Left ventricle myocardium superior (tissue), 1 donor: ENCODE measurements around the gene CD47. TPM values are rescaled to one million over a fixed set of nuclear protein-coding genes. Genes with fewer than 3 reads are reported as not detected.

Source experiments
- ATAC-seq: fragments of 200-7000 bp; cut with Tn5 transposase; one replicate; pipeline ENCODE4 v1.9.1; 2020; ENCODE audit warnings: mild to moderate bottlenecking, moderate library complexity
- DNase-seq: peaks from one replicate; pipeline ENCODE4 v3.0.0-alpha.2; 2020
- intact Hi-C: fragments of 100-400 bp; cut with micrococcal nuclease; formaldehyde crosslinking; loops from one replicate; pipeline ENCODE4 v1.11.0; 2022
- total RNA-seq: library from RNA; stranded (reverse); fragmentation: NEBNext Ultra II Directional; extraction: Animal tissue kit (Norgen Biotek cat#: 25700); gene quantifications from one replicate; pipeline ENCODE4 v1.2.1, GENCODE V29; 2021
- donor health status: DM: no; HTN: yes; CAD: no; lungs with severe emphysema.

Gene CD47
- total RNA-seq, 1 donor from 2014 or later, result 37.7 TPM

DNA sequence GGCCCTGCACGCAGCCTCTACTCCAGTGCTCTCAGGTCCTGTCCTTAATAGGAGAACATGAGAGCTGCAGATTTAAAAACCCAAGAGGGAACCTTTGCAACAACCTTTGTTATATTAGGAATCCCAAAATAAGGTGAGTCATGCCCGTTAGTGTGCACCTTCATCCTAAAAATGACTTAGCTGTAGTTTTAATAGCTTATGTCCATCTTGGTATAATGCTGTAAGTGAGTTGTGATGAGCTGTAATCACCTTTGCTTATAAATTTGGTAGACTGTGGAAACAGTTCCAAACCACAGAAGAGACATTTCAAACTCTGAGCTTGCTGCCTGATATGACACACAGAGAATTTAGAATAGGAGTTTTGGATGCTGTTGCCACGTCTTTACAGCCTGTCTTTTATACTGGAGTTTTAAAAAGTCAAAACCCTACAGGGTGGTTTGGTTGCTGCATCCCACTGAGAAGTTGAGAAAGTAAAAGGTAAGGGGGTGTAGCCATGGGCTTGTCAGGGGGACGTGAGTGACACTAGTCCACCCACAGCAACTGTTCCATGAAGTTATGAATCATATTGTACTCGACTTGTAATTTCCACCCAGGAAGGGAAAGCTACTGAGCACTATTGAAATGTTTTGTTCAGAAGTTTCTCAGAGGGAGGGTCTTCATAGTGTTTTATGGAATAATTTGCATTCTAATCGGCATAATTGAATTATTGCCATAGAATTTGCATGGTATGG, 27.4 kb upstream of the CD47 start:
- no peak for DNase-seq
- no peak for ATAC-seq
- intact Hi-C loops, result no loop called here

DNA sequence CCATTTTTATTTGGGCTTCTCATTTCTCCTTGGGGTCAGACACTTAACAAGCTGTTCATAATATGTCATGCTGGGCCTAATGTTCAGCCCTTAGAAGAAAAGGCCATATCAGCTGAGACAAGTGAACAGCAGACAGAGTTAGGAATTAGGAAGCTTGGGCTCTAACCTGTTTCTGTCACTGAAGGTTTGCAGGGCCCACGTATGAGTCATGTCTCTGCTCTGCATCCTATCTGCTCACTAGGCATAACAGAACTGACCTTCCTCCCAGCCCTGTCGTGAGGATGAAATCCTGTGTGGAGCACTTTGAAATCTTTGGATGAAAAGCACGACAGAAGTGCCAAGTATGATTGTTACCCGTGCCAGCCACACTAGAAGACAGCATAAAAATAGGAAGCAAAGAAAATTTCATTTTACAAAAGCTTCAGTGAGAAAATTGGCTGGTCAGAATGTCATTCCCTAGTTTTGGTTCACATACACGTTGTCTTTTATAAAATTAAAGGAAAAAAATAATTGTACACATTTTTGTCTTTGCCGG, 26.5 kb upstream of the CD47 start:
- DNase-seq (no peak), ATAC-seq (peak; percentile 62)
- intact Hi-C loops, result no loop called here

- ATAC-seq (no peak), DNase-seq (no peak)
- intact Hi-C loops, result no loop called here
These were observed 23.7 kb upstream of the CD47 start for GRCh38 chr3:108114423-108115065.

DNA sequence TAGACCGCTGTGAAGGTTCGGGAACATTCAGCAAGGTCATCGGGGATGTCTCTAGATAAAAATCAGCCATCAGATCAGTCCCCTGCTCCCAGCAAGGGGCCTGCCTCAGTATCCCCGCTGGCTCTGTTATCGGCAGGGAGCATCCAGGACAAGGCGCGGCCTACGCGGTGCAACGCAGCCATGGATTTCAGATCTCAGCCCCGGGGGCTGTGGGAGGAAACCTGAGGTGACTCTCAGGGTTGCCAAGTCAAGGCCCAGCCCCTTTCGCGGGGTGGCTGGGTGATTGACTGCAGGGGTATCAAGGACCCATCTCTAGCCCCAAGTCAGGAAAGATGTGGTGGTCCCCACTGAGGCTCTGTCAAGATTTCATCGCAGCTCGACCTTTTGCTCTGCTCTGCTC, 23.1 kb upstream of the CD47 start:
- intact Hi-C loops, result no loop called here
- no peak for ATAC-seq
- DNase-seq, result no peak

DNA sequence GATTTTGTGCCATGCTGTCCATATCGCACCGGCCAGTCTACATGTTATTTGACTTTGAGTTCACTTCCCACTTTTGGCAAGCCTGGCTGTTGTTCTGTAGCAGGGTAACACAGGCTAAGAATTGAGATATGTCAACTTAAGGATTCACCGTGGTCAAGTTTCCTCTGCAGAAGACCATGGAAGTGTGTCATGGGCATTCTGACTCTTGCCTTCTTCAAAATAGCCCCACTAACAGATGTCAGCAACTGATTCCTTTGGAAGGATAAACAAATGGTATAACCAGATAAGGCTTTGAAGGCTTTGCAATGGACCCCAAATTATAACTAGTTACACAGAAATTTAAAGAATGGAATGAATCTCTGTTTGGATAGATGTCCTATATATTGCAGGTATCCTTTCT, 20.1 kb upstream of the CD47 start:
- DNase-seq (no peak), ATAC-seq (no peak)
- intact Hi-C loops, result no loop called here

GRCh38 chr3:108108416-108108815, 17.6 kb upstream of the CD47 start:
- no peak for DNase-seq
- intact Hi-C loops, result no loop called here
- ATAC-seq, result no peak

DNA sequence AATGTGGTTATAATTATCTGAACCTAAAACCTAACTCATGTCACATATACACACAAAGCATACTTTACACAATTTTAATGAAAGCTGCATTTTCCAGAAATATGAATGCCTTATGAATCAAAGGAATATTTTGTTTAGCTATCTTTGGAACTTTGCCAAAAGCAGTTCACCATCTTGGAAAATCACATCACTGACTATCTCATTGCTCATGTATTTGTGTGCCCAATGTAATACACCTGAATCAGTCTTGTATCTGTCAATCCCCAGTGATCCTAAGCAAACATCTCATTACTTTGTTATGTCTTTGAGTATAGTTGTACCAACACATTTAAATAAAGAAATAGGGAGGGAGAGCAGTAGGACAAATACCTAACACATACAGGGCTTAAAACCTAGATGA, 15.6 kb upstream of the CD47 start:
- no peak for ATAC-seq
- intact Hi-C loops, result no loop called here
- DNase-seq, result no peak

DNA sequence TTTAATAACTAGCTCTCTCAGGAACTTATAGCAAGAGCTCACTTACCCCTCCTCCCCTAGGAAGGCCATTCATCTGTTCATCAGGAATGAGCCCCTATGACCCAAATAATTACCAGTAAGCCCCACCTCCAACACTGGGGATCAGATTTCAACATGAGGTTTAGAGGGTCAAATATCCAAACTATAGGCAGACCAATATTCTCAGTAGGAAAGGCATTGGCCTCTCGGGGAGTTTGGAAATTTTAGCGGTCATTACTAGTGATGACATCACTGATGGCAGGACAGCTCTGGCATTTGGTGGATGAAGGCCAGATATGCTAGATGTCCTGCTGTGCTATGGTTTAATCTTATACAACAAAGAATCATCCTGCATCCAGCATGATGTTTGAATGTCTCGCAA, 15.2 kb upstream of the CD47 start:
- ATAC-seq (no peak), DNase-seq (no peak)

DNA sequence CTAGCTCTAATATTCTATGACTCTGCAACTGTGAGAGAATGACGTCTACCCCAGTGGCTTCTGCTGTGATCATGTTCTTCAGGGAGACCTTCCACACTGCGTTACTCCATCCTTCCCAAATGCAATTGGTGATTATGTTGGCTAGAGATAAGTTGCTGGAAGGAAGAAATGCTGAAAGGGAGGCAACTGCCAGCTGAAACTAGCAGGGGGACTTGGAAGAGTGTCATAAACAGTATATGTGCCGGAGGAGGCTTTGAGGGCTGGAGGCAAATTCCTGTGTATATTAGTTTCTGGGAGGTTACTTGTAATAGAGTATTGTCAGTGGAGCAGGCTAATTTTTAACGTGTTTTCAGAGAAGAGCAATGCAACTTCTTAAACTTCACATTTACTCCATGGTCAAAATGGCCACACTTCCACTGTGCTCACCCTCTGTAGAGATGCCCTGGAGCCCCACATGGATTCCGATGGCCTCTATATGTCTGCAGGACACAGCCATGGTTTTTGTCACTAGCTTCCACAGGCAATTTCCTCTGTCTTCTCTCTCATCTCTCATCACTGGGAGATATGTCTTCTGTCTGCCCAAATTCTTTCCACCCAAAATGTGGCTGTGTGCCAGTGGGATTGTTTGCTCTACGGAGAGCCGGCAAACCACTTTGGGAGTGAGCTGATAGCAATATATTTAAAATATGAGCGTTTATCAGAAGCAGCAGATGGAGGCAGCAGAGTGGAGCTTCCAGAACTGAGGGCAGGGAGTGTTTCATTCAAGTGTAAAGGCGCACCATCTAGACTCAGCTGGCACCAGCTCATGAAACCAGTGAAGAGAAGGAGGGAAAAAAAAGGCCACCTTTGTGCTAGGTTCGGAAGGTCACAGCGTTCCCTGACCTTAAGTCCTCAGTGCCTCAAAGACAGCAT, 13.3 kb upstream of the CD47 start:
- DNase-seq, result peak; percentile 41
- intact Hi-C loops, result no loop called here
- peak; percentile 85 for ATAC-seq

More for the DNA sequence above, 15.2 kb upstream of the CD47 start:
- intact Hi-C loops, result no loop called here

- ATAC-seq (no peak), DNase-seq (no peak)
- intact Hi-C loops, result no loop called here
These were observed 12.4 kb upstream of the CD47 start for GRCh38 chr3:108103040-108103751.

GRCh38 chr3:108102420-108103039, 11.7 kb upstream of the CD47 start:
- ATAC-seq (no peak), DNase-seq (no peak)
- intact Hi-C loops, result no loop called here

DNA sequence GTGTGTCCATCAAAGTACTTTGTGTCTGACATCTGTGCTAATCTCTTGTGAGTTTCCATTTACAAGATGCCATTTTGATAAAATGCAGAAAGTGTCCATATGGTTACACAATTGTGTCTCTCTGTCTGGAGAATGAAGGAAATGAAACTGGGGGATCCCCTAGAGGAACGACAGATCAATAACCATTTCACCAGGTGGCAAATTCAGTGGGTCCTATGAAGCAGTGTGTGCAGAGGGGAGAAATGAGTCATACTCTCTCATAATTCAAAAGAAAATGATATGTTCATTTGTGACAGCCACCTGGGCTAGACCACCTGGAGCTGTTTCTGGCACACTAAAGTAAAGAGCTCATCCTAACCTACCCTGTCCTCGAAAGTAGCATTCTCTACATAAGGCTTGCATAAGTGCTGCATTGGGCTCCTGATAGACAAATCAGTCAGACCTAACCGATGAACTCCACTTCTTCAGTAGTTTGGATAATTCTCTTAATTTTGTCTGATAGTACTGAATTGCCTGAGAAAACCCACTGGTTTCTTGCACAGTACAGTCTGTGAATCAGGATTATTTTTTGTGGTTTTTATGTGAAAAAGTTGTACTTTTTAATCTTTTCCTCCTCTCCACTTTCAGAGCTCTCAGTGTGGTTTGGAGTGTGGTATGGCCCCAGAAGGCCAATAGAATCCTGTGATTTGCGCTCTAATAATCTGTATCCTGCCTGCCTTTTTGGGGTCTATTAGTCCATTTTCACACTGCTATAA, 10.3 kb upstream of the CD47 start:
- ATAC-seq (no peak), DNase-seq (no peak)
- intact Hi-C loops, result no loop called here

GRCh38 chr3:108099679-108100428, 9.0 kb upstream of the CD47 start:
- peak; percentile 28 for DNase-seq
- intact Hi-C loops, result no loop called here
- no peak for ATAC-seq

DNA sequence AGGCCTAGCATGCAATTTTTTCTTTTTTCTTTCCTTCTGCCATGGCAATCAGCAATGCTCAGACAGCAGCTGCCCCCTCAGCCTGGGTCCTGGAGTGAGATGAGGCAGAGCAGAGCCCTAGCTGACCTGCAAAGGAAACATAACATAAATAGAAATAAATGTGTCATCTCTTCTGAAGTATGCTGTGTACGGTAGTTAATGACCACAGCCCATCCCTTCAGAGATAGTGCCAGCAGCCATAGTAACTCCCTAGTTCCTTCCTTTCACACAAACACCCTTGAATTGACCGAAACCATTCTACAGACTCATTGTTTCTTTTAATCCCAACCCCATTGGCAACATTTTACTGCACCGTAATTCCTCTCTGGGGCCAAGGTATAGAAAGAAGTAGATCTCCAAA, 8.4 kb upstream of the CD47 start:
- intact Hi-C loops, result no loop called here
- no peak for DNase-seq
- ATAC-seq, result no peak

DNA sequence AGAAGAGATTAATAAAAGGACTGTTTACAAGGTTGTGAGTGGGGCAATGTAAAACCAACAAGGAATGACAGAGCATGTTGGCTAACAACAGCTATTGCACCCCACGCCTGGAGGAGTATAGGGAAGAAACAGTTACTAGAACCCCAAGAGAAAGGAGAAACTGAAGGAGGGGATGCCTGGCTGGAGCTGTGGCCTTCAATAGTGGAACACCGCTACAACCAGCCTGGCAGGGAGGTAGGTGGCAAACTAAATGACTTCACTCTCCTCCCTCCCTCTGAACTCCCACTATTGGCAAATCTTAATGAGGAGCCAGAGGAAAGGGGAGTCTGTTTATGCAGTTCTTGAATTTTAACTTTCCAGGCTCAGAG, 7.2 kb upstream of the CD47 start:
- intact Hi-C loops, result no loop called here
- ATAC-seq (no peak), DNase-seq (no peak)

- intact Hi-C loops, result no loop called here
- ATAC-seq, result no peak
- no peak for DNase-seq
These were observed 6.6 kb upstream of the CD47 start for GRCh38 chr3:108097322-108098002.
